ENCODE measurements around the gene DNAJC4. TPM values are rescaled to one million over a fixed set of nuclear protein-coding genes. Genes with fewer than 3 reads are reported as not detected.
A peak's percentile ranks its signal among the peaks of the same experiment; 100 is the strongest.

Gene DNAJC4
- total RNA-seq, 8 experiments from 2014 or later, result 13.2 to 51.7 (median 26.9) TPM

DNA sequence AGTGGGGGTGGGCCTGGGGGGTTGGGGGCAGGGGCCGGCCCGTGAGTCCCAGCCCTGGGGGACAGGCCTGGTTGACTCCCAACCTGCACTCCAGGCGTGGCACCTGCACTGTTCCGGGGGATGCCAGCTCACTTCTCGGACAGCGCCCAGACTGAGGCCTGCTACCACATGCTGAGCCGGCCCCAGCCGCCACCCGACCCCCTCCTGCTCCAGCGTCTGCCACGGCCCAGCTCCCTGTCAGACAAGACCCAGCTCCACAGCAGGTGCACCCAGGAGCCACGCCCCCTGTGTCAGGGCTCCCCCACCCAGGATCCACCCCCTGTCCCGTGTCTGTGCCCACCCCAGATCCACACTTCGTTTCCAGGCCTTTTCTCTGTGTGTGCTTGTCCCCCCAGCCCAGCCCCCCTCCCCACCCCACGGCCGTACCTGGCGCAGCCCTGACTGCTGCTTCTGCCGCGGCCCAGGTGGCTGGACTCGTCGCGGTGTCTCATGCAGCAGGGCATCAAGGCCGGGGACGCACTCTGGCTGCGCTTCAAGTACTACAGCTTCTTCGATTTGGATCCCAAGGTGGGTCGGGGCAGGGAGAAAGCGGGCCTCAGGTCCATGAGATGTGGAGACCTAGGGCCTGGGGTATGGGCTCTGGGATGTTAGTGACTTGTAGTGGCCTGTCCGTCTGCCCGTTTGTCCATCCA is 19.0 kb upstream of the DNAJC4 start:
- no peak for ATAC-seq (replicated peaks in 6 of 8)
- in situ Hi-C loops (cut with MboI; ENCODE audit: low pct_unique_long_range_greater_than_20kb in 2 of 9, low sequenced_read_pairs in 9 of 9, unreplicated experiment in 9 of 9), result no loop called here
- 100% methylated on average over 2 of the region's 30 CpGs; no CpG with 5 or more reads in 9 of the 10 experiments for WGBS, 10 experiments
- Histone ChIP-seq H3K27ac (no peak overlapping the region), H3K4me3 (no peak overlapping the region), H3K4me1 (replicated peaks in 1 of 2) (peaks cover 0 to 8% of the 10 kb centered on the region in 2 donors)

- in situ Hi-C loops (cut with MboI; ENCODE audit: low pct_unique_long_range_greater_than_20kb in 2 of 9, low sequenced_read_pairs in 9 of 9, unreplicated experiment in 9 of 9), result no loop called here
These were observed 13.5 kb upstream of the DNAJC4 start for GRCh38 chr11:64216879-64217278.

GRCh38 chr11:64218628-64219353 is 11.6 kb upstream of the DNAJC4 start:
- in situ Hi-C loops (cut with MboI; ENCODE audit: low pct_unique_long_range_greater_than_20kb in 2 of 9, low sequenced_read_pairs in 9 of 9, unreplicated experiment in 9 of 9), result no loop called here
- peak in 3 of 8 experiments; percentile 2 to 19 (median 9) for ATAC-seq (replicated peaks in 6 of 8)
- WGBS, 10 experiments, result 54 to 100% (median 83%) methylated on average over 1 to 6 of the region's 11 CpGs; no CpG with 5 or more reads in 1 of the 10 experiments
- Histone ChIP-seq H3K4me3 (no peak overlapping the region), H3K4me1 (replicated peaks in 1 of 2) (no peaks in the 10 kb centered on the region), H3K27ac (no peak overlapping the region)

More at GRCh38 chr11:64216879-64217278, 13.5 kb upstream of the DNAJC4 start:
- no peak for ATAC-seq (replicated peaks in 6 of 8)
- no peaks in the 10 kb centered on the region for H3K4me1 ChIP-seq (replicated peaks in 1 of 2)
- 56 to 100% (median 100%) methylated on average over 2 to 4 of the region's 6 CpGs; no CpG with 5 or more reads in 5 of the 10 experiments for WGBS, 10 experiments
- no peak overlapping the region for H3K27ac ChIP-seq
- H3K4me3 ChIP-seq, result no peak overlapping the region

DNA sequence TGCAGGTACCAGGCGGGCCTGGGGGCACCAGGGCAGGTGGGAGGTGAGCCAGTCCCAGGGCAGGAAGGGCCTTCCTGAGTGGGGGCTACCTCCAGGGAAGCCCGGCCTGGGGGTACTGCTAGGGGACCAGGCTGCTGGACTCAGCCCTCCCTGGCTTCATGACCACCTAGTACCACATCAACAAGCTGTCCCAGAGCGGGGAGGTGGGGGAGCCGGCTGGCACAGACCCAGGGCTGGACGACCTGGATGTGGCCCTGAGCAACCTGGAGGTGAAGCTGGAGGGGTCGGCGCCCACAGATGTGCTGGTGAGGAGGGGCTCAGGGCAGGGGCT is 11.0 kb upstream of the DNAJC4 start:
- H3K4me1 ChIP-seq (replicated peaks in 1 of 2), result no peaks in the 10 kb centered on the region

GRCh38 chr11:64219755-64220154 is 10.6 kb upstream of the DNAJC4 start:
- 90% methylated on average over 2 of the region's 10 CpGs; no CpG with 5 or more reads in 9 of the 10 experiments for WGBS, 10 experiments
- in situ Hi-C loops (cut with MboI; ENCODE audit: low pct_unique_long_range_greater_than_20kb in 2 of 9, low sequenced_read_pairs in 9 of 9, unreplicated experiment in 9 of 9), result no loop called here
- peak in 4 of 8 experiments; percentile 4 to 11 (median 6) for ATAC-seq (replicated peaks in 6 of 8)
- H3K4me1 ChIP-seq (replicated peaks in 1 of 2), result peaks cover 0 to under 1% of the 10 kb centered on the region in 2 donors
- no peak overlapping the region for H3K27ac ChIP-seq
- no peak overlapping the region for H3K4me3 ChIP-seq

More for the DNA sequence above, 11.0 kb upstream of the DNAJC4 start:
- no peak overlapping the region for H3K27ac ChIP-seq
- H3K4me3 ChIP-seq, result no peak overlapping the region
- ATAC-seq (replicated peaks in 6 of 8), result peak in 5 of 8 experiments; percentile 5 to 25 (median 18)
- in situ Hi-C loops (cut with MboI; ENCODE audit: low pct_unique_long_range_greater_than_20kb in 2 of 9, low sequenced_read_pairs in 9 of 9, unreplicated experiment in 9 of 9), result no loop called here
- WGBS, 10 experiments, result 40% methylated on average over 1 of the region's 7 CpGs; no CpG with 5 or more reads in 9 of the 10 experiments

DNA sequence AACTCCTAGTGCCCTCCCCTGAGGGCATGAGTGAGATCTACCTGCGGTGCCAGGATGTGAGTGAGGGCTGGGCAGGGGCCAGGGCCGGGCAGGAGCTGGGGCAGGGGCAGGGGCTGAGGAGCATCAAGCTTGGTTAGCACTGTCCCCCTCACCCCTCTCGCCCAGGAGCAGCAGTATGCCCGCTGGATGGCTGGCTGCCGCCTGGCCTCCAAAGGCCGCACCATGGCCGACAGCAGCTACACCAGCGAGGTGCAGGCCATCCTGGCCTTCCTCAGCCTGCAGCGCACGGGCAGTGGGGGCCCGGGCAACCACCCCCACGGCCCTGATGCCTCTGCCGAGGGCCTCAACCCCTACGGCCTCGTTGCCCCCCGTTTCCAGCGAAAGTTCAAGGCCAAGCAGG is 10.1 kb upstream of the DNAJC4 start:
- Histone ChIP-seq H3K4me3 (no peak overlapping the region), H3K4me1 (replicated peaks in 1 of 2) (peaks cover 3 to 6% of the 10 kb centered on the region in 2 donors), H3K27ac (no peak overlapping the region)
- in situ Hi-C loops (cut with MboI; ENCODE audit: low pct_unique_long_range_greater_than_20kb in 2 of 9, low sequenced_read_pairs in 9 of 9, unreplicated experiment in 9 of 9), result no loop called here
- ATAC-seq (replicated peaks in 6 of 8), result peak in 1 of 8 experiments; percentile 7
- WGBS, 10 experiments, result 90% methylated on average over 2 of the region's 17 CpGs; no CpG with 5 or more reads in 9 of the 10 experiments

DNA sequence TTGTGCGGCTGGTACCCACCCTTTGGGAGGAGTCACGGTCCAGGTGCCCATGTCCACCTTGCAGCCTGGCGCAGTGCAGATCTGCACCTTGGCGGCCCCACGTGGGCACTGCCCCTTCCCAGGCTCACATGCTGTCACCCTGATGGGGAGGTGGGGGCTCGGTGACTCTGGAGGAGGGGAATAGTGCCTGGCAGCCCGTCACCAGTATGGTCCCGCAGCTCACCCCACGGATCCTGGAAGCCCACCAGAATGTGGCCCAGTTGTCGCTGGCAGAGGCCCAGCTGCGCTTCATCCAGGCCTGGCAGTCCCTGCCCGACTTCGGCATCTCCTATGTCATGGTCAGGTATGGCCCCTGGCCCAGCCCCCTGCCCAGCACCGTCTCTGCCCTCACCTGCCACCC is 9.6 kb upstream of the DNAJC4 start:
- no peak overlapping the region for H3K4me3 ChIP-seq
- peaks cover 5 to 7% of the 10 kb centered on the region in 2 donors for H3K4me1 ChIP-seq (replicated peaks in 1 of 2)
- in situ Hi-C loops (cut with MboI; ENCODE audit: low pct_unique_long_range_greater_than_20kb in 2 of 9, low sequenced_read_pairs in 9 of 9, unreplicated experiment in 9 of 9), result no loop called here
- H3K27ac ChIP-seq, result no peak overlapping the region
- no peak for ATAC-seq (replicated peaks in 6 of 8)
- WGBS, 10 experiments, result 96% methylated on average over 5 of the region's 14 CpGs; no CpG with 5 or more reads in 9 of the 10 experiments

DNA sequence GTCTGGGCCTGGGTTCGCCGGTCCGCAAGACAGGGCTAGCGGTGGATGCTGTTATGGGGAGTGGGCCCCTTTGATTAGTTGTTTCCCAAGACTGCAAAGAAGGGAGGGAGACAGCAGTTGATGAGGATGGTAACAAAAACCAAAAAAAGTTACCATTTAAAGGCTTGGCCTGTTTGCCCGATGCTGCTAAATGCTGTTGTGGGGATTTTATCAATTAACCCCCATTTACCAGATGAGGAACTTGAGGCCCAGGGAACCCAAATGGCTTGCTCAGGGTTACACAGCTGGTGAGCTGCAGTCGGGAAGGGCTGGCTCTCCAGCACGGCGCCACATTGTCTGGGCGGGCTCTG is 7.7 kb upstream of the DNAJC4 start:
- 40 to 100% (median 93%) methylated on average over 1 to 4 of the region's 9 CpGs; no CpG with 5 or more reads in 5 of the 10 experiments for WGBS, 10 experiments
- Histone ChIP-seq H3K4me3 (no peak overlapping the region), H3K27ac (no peak overlapping the region), H3K4me1 (replicated peaks in 1 of 2) (peaks cover 14 to 19% of the 10 kb centered on the region in 2 donors)
- peak in 2 of 8 experiments; percentile 4 to 7 for ATAC-seq (replicated peaks in 6 of 8)
- in situ Hi-C loops (cut with MboI; ENCODE audit: low pct_unique_long_range_greater_than_20kb in 2 of 9, low sequenced_read_pairs in 9 of 9, unreplicated experiment in 9 of 9), result no loop called here

- Histone ChIP-seq H3K4me3 (no peak overlapping the region), H3K27ac (no peak overlapping the region), H3K4me1 (replicated peaks in 1 of 2) (peaks cover 14 to 19% of the 10 kb centered on the region in 2 donors)
- 37 to 100% (median 92%) methylated on average over 1 to 9 of the region's 24 CpGs; no CpG with 5 or more reads in 5 of the 10 experiments for WGBS, 10 experiments
- no peak for ATAC-seq (replicated peaks in 6 of 8)
- in situ Hi-C loops (cut with MboI; ENCODE audit: low pct_unique_long_range_greater_than_20kb in 2 of 9, low sequenced_read_pairs in 9 of 9, unreplicated experiment in 9 of 9), result no loop called here
These were observed 7.2 kb upstream of the DNAJC4 start for GRCh38 chr11:64223001-64223651.

GRCh38 chr11:64224151-64224890 is 6.0 kb upstream of the DNAJC4 start:
- in situ Hi-C loops (cut with MboI; ENCODE audit: low pct_unique_long_range_greater_than_20kb in 2 of 9, low sequenced_read_pairs in 9 of 9, unreplicated experiment in 9 of 9), result no loop called here

GRCh38 chr11:64224891-64225607 is 5.3 kb upstream of the DNAJC4 start:
- Histone ChIP-seq H3K4me3 (peak overlapping the region; percentile 61 to 83 (median 73)), H3K4me1 (replicated peaks in 1 of 2) (peaks cover 21 to 29% of the 10 kb centered on the region in 2 donors), H3K27ac (peak overlapping the region; percentile 77 to 85)
- in situ Hi-C loops (cut with MboI; ENCODE audit: low pct_unique_long_range_greater_than_20kb in 2 of 9, low sequenced_read_pairs in 9 of 9, unreplicated experiment in 9 of 9), result no loop called here
- 47 to 77% (median 67%) methylated on average over 3 to 12 of the region's 22 CpGs; no CpG with 5 or more reads in 4 of the 10 experiments for WGBS, 10 experiments
- peak in 4 of 8 experiments; percentile 1 to 8 (median 3) for ATAC-seq (replicated peaks in 6 of 8)

More at GRCh38 chr11:64224151-64224890, 6.0 kb upstream of the DNAJC4 start:
- WGBS, 10 experiments, result 90 to 100% (median 95%) methylated on average over 2 to 7 of the region's 17 CpGs; no CpG with 5 or more reads in 6 of the 10 experiments
- no peak overlapping the region for H3K4me3 ChIP-seq
- no peak overlapping the region for H3K27ac ChIP-seq
- H3K4me1 ChIP-seq (replicated peaks in 1 of 2), result peaks cover 16 to 23% of the 10 kb centered on the region in 2 donors
- ATAC-seq (replicated peaks in 6 of 8), result no peak
